ENCODE results near the gene ZBTB20. TPM values are rescaled to one million over a fixed set of nuclear protein-coding genes. Genes with fewer than 3 reads are reported as not detected.

The ZBTB20 gene
- total RNA-seq, 1 experiment from 2014 or later, result 3.7 TPM

DNA sequence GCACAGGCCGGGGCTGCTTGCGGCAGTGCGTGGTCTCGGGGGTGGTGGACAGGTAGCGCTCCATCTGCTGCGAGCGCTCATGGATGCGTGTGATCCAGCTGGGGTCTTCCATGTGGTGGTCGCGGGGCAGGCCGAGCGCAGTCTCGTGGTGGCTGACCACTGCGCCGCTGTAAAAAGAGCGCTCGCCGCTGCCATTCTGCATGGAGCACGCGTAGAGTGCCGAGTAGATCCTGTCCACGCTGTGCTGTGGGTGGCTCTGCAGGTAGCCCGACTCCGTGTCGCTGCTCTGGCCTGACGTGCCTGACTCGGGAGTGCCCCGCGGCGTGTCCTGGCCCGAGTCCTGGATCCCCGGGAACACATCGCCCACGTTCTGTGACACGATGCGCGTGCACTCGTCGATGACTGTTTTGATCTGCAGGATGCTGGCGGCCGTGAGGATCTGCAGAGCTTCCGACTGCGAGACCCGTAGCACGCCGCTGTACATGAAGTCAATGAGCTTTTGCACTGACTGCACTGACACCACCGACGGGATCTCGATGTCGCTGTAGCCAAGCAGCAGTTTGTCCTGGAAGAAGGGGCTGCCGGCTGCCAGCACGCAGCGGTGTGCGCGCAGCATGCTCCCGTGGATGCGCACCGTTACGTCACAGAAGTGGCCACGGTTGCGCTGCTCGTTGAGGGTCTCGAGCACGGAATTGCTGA is 795.8 kb downstream of the ZBTB20 start:
- no TSS peak for BruUV-seq (replicated peaks)
- H3K9me3 ChIP-seq (ENCODE audit: low read length), result no peaks in the 10 kb centered on the region
- ATAC-seq (no peak), DNase-seq (no peak)
- no peak overlapping the region for H3K27ac ChIP-seq (ENCODE audit: low read length)
- H3K4me3 ChIP-seq (ENCODE audit: low read length), result no peak overlapping the region
- H3K9ac ChIP-seq (ENCODE audit: low read length), result no peak overlapping the region
- H3K9me2 ChIP-seq (replicated peaks; ENCODE audit: low read length), result no peaks in the 10 kb centered on the region
- no peaks in the 10 kb centered on the region for H3K36me3 ChIP-seq (ENCODE audit: low read depth, low read length)
- CTCF ChIA-PET, result no interaction called here
- no peaks in the 10 kb centered on the region for H4K20me1 ChIP-seq (ENCODE audit: low read length)
- H3F3A ChIP-seq (ENCODE audit: low read length, unreplicated experiment), result no peaks in the 10 kb centered on the region
- H3K79me2 ChIP-seq (ENCODE audit: low read length), result no peaks in the 10 kb centered on the region
- no peak overlapping the region for H2AFZ ChIP-seq (ENCODE audit: low read length)
- H3K4me1 ChIP-seq (ENCODE audit: insufficient read depth, low read length), result no peaks in the 10 kb centered on the region
- TF ChIP-seq EZH2 (IDR thresholded peaks at IDR 0.05; ENCODE audit: low read length, unreplicated experiment) (no peak), EZH2phosphoT487 (IDR thresholded peaks at IDR 0.05; ENCODE audit: borderline replicate concordance, low read length) (no peak), CTCF (conservative IDR thresholded peaks at IDR 0.05; ENCODE audit: low read depth, low read length) (no peak)
- POLR2A ChIA-PET (ENCODE audit: unreplicated experiment), result no interaction called here
- H3K4me2 ChIP-seq (ENCODE audit: low read length), result no peak overlapping the region
- intact Hi-C loops (cut with micrococcal nuclease), result no loop called here
- H3K27me3 ChIP-seq (ENCODE audit: low read length), result no peaks in the 10 kb centered on the region

GRCh38 chr3:114350690-114351089 is 796.4 kb downstream of the ZBTB20 start:
- Histone ChIP-seq H3F3A (ENCODE audit: low read length, unreplicated experiment) (no peaks in the 10 kb centered on the region), H3K4me3 (ENCODE audit: low read length) (no peak overlapping the region), H3K9ac (ENCODE audit: low read length) (no peak overlapping the region), H3K27me3 (ENCODE audit: low read length) (no peaks in the 10 kb centered on the region), H3K27ac (ENCODE audit: low read length) (no peak overlapping the region), H3K79me2 (ENCODE audit: low read length) (no peaks in the 10 kb centered on the region), H3K36me3 (ENCODE audit: low read depth, low read length) (no peaks in the 10 kb centered on the region), H3K4me1 (ENCODE audit: insufficient read depth, low read length) (no peaks in the 10 kb centered on the region), H3K4me2 (ENCODE audit: low read length) (no peak overlapping the region), H2AFZ (ENCODE audit: low read length) (no peak overlapping the region), H3K9me3 (ENCODE audit: low read length) (no peaks in the 10 kb centered on the region), H4K20me1 (ENCODE audit: low read length) (no peaks in the 10 kb centered on the region), H3K9me2 (replicated peaks; ENCODE audit: low read length) (no peaks in the 10 kb centered on the region)
- CTCF ChIA-PET, result no interaction called here
- POLR2A ChIA-PET (ENCODE audit: unreplicated experiment), result no interaction called here
- no TSS peak for BruUV-seq (replicated peaks)
- TF ChIP-seq EZH2 (IDR thresholded peaks at IDR 0.05; ENCODE audit: low read length, unreplicated experiment) (no peak), EZH2phosphoT487 (IDR thresholded peaks at IDR 0.05; ENCODE audit: borderline replicate concordance, low read length) (no peak), CTCF (conservative IDR thresholded peaks at IDR 0.05; ENCODE audit: low read depth, low read length) (no peak)
- ATAC-seq, result no peak
- DNase-seq, result no peak
- intact Hi-C loops (cut with micrococcal nuclease), result no loop called here

DNA sequence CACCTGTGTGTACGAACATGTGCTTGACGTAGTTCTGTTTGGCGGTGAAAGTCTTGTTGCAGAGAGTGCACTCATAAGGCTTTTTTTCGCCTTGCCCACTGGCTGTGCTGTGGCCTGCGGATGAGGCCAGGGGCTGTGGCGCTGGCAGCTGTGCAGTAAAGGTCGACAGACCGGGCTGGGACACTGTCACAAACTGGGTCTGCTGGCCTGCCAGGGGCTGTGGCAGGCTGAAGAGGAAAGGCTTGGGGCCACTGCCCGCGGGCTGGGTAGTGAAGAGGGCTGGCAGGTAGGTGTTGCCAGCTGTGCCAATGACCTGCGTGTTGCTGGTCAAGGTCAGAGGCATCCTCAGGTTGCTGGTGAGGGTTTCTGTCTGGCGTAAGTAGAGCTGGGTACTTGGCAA is 796.8 kb downstream of the ZBTB20 start:
- no peaks in the 10 kb centered on the region for H3K9me3 ChIP-seq (ENCODE audit: low read length)
- no peaks in the 10 kb centered on the region for H4K20me1 ChIP-seq (ENCODE audit: low read length)
- 0 out of 2 replicates have a peak, but pooled peaks cover under 1% of the 10 kb centered on the region for H3K27me3 ChIP-seq (ENCODE audit: low read length)
- no peaks in the 10 kb centered on the region for H3K4me1 ChIP-seq (ENCODE audit: insufficient read depth, low read length)
- H3F3A ChIP-seq (ENCODE audit: low read length, unreplicated experiment), result no peaks in the 10 kb centered on the region
- H3K27ac ChIP-seq (ENCODE audit: low read length), result no peak overlapping the region
- H2AFZ ChIP-seq (ENCODE audit: low read length), result no peak overlapping the region
- no TSS peak for BruUV-seq (replicated peaks)
- intact Hi-C loops (cut with micrococcal nuclease), result no loop called here
- no peak overlapping the region for H3K4me2 ChIP-seq (ENCODE audit: low read length)
- no peaks in the 10 kb centered on the region for H3K36me3 ChIP-seq (ENCODE audit: low read depth, low read length)
- POLR2A ChIA-PET (ENCODE audit: unreplicated experiment), result interaction anchor here (0.5 kb wide), 1 partner anchor 218 kb away, joined by 4 read pairs; no protein-coding TSS in a partner anchor
- TF ChIP-seq EZH2 (IDR thresholded peaks at IDR 0.05; ENCODE audit: low read length, unreplicated experiment), result no peak
- no peak for TF ChIP-seq CTCF (conservative IDR thresholded peaks at IDR 0.05; ENCODE audit: low read depth, low read length)
- TF ChIP-seq EZH2phosphoT487 (IDR thresholded peaks at IDR 0.05; ENCODE audit: borderline replicate concordance, low read length), result no peak
- DNase-seq (no peak), ATAC-seq (no peak)
- H3K79me2 ChIP-seq (ENCODE audit: low read length), result no peaks in the 10 kb centered on the region
- CTCF ChIA-PET, result no interaction called here
- H3K9ac ChIP-seq (ENCODE audit: low read length), result no peak overlapping the region
- H3K9me2 ChIP-seq (replicated peaks; ENCODE audit: low read length), result no peaks in the 10 kb centered on the region
- H3K4me3 ChIP-seq (ENCODE audit: low read length), result no peak overlapping the region

Data from PC-3 (cell line).